GM12891 (cell line): ENCODE data around the gene KCNQ2.

ENCODE experiments used
- DNase-seq: peaks from one replicate; pipeline ENCODE4 v3.0.0; 2011; ENCODE audit warnings: low spot score; ENCODE audit not compliant: insufficient read length
- FAIRE-seq: peaks from 2 replicates; lab custom pipeline; 2011; peaks lifted over from hg19 to GRCh38; lab: Jason Lieb, UNC
- PAX5 ChIP-seq: IDR thresholded peaks from 2 replicates; pipeline ENCODE4 v1.6.1; 2011; ENCODE audit warnings: low read length, moderate library complexity, mild to moderate bottlenecking; ENCODE audit not compliant: insufficient read depth, severe bottlenecking
- POLR2A ChIP-seq: IDR thresholded peaks from 2 replicates; pipeline ENCODE4 v1.6.1; 2011; ENCODE audit warnings: low read depth, low read length, control low read depth
- POLR2AphosphoS5 ChIP-seq: IDR thresholded peaks from 2 replicates; pipeline ENCODE4 v1.6.1; 2011; ENCODE audit warnings: low read depth, low read length, control low read depth
- POU2F2 ChIP-seq: IDR thresholded peaks from 2 replicates; pipeline ENCODE4 v1.6.1; 2011; ENCODE audit warnings: low read depth, mild to moderate bottlenecking, control low read depth, low read length, moderate library complexity
- SPI1 ChIP-seq: IDR thresholded peaks from 2 replicates; pipeline ENCODE4 v1.6.1; 2011; ENCODE audit warnings: low read depth, low read length, control low read depth
- TAF1 ChIP-seq: IDR thresholded peaks from 2 replicates; pipeline ENCODE4 v1.6.1; 2011; ENCODE audit warnings: low read depth, low read length, control low read depth

KCNQ2 gene

GRCh38 chr20:63452821-63453523, 19.5 kb downstream of the KCNQ2 start:
- DNase-seq, result peak; percentile 74
- no peak for FAIRE-seq
- TF ChIP-seq POU2F2, result no peak
- no peak for TF ChIP-seq POLR2AphosphoS5
- TF ChIP-seq TAF1, result no peak
- TF ChIP-seq POLR2A, result no peak
- no peak for TF ChIP-seq SPI1
- no peak for TF ChIP-seq PAX5

GRCh38 chr20:63452341-63452740, 20.1 kb downstream of the KCNQ2 start:
- DNase-seq (no peak), FAIRE-seq (no peak)
- TF ChIP-seq SPI1 (no peak), POLR2AphosphoS5 (no peak), TAF1 (no peak)

GRCh38 chr20:63451821-63452220, 20.6 kb downstream of the KCNQ2 start:
- DNase-seq (no peak), FAIRE-seq (no peak)
- TF ChIP-seq TAF1 (no peak), POLR2AphosphoS5 (no peak), PAX5 (no peak), POU2F2 (no peak), SPI1 (no peak), POLR2A (no peak)

GRCh38 chr20:63449796-63450730, 22.4 kb downstream of the KCNQ2 start:
- FAIRE-seq, result no peak
- no peak for DNase-seq

GRCh38 chr20:63449025-63449424, 23.4 kb downstream of the KCNQ2 start:
- TF ChIP-seq SPI1 (no peak), TAF1 (no peak), PAX5 (no peak), POLR2A (no peak)
- DNase-seq (no peak), FAIRE-seq (no peak)

More at GRCh38 chr20:63449796-63450730, 22.4 kb downstream of the KCNQ2 start:
- TF ChIP-seq POU2F2, result no peak
- no peak for TF ChIP-seq SPI1
- no peak for TF ChIP-seq POLR2A
- TF ChIP-seq PAX5, result no peak
- TF ChIP-seq TAF1, result no peak
- no peak for TF ChIP-seq POLR2AphosphoS5

- FAIRE-seq, result no peak
These were observed 24.4 kb downstream of the KCNQ2 start for GRCh38 chr20:63448031-63448430.

GRCh38 chr20:63447320-63447719, 25.1 kb downstream of the KCNQ2 start:
- no peak for DNase-seq
- FAIRE-seq, result no peak
- TF ChIP-seq POLR2A (no peak), POLR2AphosphoS5 (no peak), POU2F2 (no peak)

More at GRCh38 chr20:63448031-63448430, 24.4 kb downstream of the KCNQ2 start:
- no peak for DNase-seq
- TF ChIP-seq POLR2AphosphoS5, result no peak
- no peak for TF ChIP-seq SPI1
- no peak for TF ChIP-seq TAF1
- TF ChIP-seq POLR2A, result no peak
- no peak for TF ChIP-seq POU2F2
- TF ChIP-seq PAX5, result no peak

- TF ChIP-seq TAF1 (no peak), POU2F2 (no peak), POLR2AphosphoS5 (no peak), SPI1 (no peak), POLR2A (no peak), PAX5 (no peak)
- DNase-seq (no peak), FAIRE-seq (no peak)
These were observed 26.0 kb downstream of the KCNQ2 start for GRCh38 chr20:63446216-63447024.
